Colonic mucosa (tissue), 4 donors: ENCODE results near the gene KNSTRN. TPM values are rescaled to one million over a fixed set of nuclear protein-coding genes. Genes with fewer than 3 reads are reported as not detected.

Source experiments
- DNase-seq: peaks from one replicate; pipeline ENCODE4 v3.0.0-alpha.2; 2020
- H3K27ac ChIP-seq: fragments of 200-600 bp; one replicate; pipeline ENCODE4 v1.8.0; 2021
- H3K27me3 ChIP-seq: fragments of 200-600 bp; one replicate; pipeline ENCODE4 v1.8.0; 2021
- H3K36me3 ChIP-seq: fragments of 200-600 bp; one replicate; pipeline ENCODE4 v1.8.0; 2021
- H3K4me1 ChIP-seq: fragments of 200-600 bp; one replicate; pipeline ENCODE4 v1.8.0; 2021; ENCODE audit warnings: mild to moderate bottlenecking
- H3K4me3 ChIP-seq: fragments of 200-600 bp; one replicate; pipeline ENCODE4 v1.8.0; 2021
- H3K9ac ChIP-seq, 2 donors: one replicate each; pipeline ENCODE4 v1.7.0; 2013; ENCODE audit warnings: control low read depth in 2 of 2, low read depth in 2 of 2, low read length in 2 of 2
- H3K9me3 ChIP-seq: fragments of 200-600 bp; one replicate; pipeline ENCODE4 v1.8.0; 2021
- CTCF ChIP-seq: fragments of 200-600 bp; IDR thresholded peaks from one replicate; pipeline ENCODE4 v1.8.0; 2022; ENCODE audit warnings: antibody characterized with exemption, mild to moderate bottlenecking
- intact Hi-C: fragments of 100-400 bp; cut with DNase I; formaldehyde crosslinking; loops from one replicate; pipeline ENCODE4 v1.14.1; 2022
- total RNA-seq, 2 donors: library from RNA; stranded (reverse); fragmentation: NEBNext Ultra II Directional in 1 of 2; extraction: Animal tissue kit (Norgen Biotek cat#: 25700) in 1 of 2; gene quantifications; one replicate each; pipeline ENCODE4 v1.2.1, GENCODE V29; 2021
- donor health status: healthy.
- donor health status: DM: no; HTN: no; CAD: no.
- donor health status: DM: no; HTN: no; CAD: no.

KNSTRN gene
- total RNA-seq, 2 donors from 2014 or later, result 12.2 to 51.2 TPM

DNA sequence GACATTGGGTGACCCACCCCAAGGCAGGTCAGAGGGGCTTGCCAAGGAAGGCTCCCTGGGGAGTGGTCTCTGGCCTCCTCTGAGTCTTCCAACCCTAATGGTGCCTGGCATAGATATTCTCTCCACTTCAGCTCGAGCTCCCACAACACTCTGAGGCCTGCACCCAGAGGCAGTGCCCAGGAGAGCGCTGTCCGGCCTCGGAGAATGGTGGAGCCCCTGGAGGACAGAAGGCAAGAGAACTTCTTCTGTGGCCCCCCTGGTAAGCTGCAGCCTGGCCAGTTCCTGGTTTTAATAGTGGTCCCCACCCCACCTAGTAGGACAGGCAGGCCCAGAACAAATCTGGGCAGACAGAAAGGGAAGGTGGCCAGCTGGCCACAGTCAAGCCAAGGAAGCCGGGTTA lies 17.5 kb upstream of the KNSTRN start:
- H3K9ac ChIP-seq, result no peak overlapping the region
- intact Hi-C loops, result loop anchor here (5.0 kb wide), 1 partner anchor 43 kb away; the partner anchor contains the start of gene INAFM2

DNA sequence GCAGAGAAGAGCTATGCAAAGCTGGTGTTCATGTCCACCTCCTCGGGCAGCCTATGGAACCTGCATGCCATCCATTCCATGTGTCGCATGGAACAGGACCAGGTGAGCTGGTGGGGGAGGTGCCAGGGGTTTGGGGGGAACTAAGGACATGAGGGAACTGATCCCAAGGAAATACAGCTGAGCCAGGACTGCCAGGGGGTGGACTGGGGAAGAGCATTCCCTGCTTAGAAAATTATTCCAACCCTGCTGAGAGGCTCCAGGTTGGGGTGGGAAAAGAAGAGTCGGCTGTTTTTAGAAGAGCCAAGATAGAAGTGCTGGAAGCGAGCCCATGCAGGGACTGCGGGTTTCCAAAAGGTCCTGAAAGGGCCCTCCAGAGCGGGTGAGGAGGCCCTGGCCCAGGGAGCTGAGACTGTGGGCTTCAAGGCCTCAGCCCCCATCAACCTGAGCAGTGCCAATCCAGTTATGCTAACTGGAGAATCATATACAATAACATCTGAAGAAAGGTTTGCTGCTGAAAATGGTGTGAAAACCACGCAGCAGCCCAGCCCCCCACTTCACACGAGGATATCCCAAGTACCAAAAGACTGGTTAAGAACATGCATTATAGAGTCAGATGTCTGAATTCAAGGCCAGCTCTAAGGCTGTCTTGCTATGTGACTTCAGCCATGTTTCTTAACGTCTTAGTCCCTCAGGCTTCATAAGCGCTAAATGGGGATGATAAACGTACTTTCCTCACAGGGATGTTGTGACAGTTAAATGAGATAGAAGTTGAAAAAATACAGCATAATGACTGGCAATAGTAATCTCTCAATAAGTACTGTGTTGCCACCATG lies 16.7 kb upstream of the KNSTRN start:
- H3K4me1 ChIP-seq, result peaks cover 9% of the 10 kb centered on the region
- TF ChIP-seq CTCF, result no peak
- no peaks in the 10 kb centered on the region for H3K27me3 ChIP-seq
- no peak for DNase-seq
- no peak overlapping the region for H3K9ac ChIP-seq
- no peaks in the 10 kb centered on the region for H3K36me3 ChIP-seq
- H3K9me3 ChIP-seq, result no peaks in the 10 kb centered on the region
- intact Hi-C loops, result loop anchor here (5.0 kb wide), 1 partner anchor 44 kb away; the partner anchor contains the start of gene INAFM2
- H3K27ac ChIP-seq, result no peak overlapping the region
- H3K4me3 ChIP-seq, result no peak overlapping the region

More for the DNA sequence above, 17.5 kb upstream of the KNSTRN start:
- Histone ChIP-seq H3K27ac (no peak overlapping the region), H3K4me1 (peaks cover 9% of the 10 kb centered on the region), H3K9me3 (no peaks in the 10 kb centered on the region), H3K27me3 (no peaks in the 10 kb centered on the region), H3K4me3 (no peak overlapping the region), H3K36me3 (no peaks in the 10 kb centered on the region)
- no peak for DNase-seq
- no peak for TF ChIP-seq CTCF

- H3K9ac ChIP-seq, result peak overlapping the region in 1 of 2 donors; percentile 55
- H3K36me3 ChIP-seq, result no peaks in the 10 kb centered on the region
- H3K4me1 ChIP-seq, result peaks cover 9% of the 10 kb centered on the region
- no peaks in the 10 kb centered on the region for H3K9me3 ChIP-seq
- no peak overlapping the region for H3K27ac ChIP-seq
- intact Hi-C loops, result loop anchor here (5.0 kb wide), 1 partner anchor 44 kb away; the partner anchor contains the start of gene INAFM2
- TF ChIP-seq CTCF, result no peak
- DNase-seq, result no peak
- no peaks in the 10 kb centered on the region for H3K27me3 ChIP-seq
- H3K4me3 ChIP-seq, result no peak overlapping the region
Observed at GRCh38 chr15:40366457-40367370, 15.8 kb upstream of the KNSTRN start.

DNA sequence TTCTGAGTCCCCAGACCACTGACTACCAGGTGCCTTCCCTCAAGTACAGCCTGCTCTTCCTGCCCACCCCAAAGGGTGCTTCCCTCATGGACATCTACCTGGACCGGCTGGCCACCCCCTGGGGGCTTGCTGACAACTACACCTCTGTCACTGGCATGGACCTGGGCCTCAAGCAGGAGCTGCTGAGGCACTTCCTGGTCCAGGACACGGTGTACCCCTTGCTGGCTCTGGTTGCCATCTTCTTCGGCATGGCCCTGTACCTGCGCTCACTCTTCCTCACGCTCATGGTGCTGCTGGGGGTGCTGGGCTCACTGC lies 15.2 kb upstream of the KNSTRN start:
- peaks cover 9% of the 10 kb centered on the region for H3K4me1 ChIP-seq
- no peaks in the 10 kb centered on the region for H3K36me3 ChIP-seq
- H3K27me3 ChIP-seq, result no peaks in the 10 kb centered on the region
- H3K4me3 ChIP-seq, result no peak overlapping the region
- intact Hi-C loops, result loop anchor here (5.0 kb wide), 1 partner anchor 45 kb away; the partner anchor contains the start of gene INAFM2
- DNase-seq, result no peak
- peak overlapping the region; percentile 44 for H3K27ac ChIP-seq
- peak overlapping the region; percentile 55 to 62 for H3K9ac ChIP-seq
- no peak for TF ChIP-seq CTCF
- no peaks in the 10 kb centered on the region for H3K9me3 ChIP-seq
